Measurements from ENCODE around the gene NUTM2G. TPM values are rescaled to one million over a fixed set of nuclear protein-coding genes. Genes with fewer than 3 reads are reported as not detected.
"Not testable (repeated sequence)": the region's sequence is repeated elsewhere in the genome, so short reads cannot be mapped to it uniquely, and the experiment has no call there.

The NUTM2G gene
- total and polyA plus RNA-seq, 4 donors, result 1.7 to 2.3 TPM; not detected in 2

DNA sequence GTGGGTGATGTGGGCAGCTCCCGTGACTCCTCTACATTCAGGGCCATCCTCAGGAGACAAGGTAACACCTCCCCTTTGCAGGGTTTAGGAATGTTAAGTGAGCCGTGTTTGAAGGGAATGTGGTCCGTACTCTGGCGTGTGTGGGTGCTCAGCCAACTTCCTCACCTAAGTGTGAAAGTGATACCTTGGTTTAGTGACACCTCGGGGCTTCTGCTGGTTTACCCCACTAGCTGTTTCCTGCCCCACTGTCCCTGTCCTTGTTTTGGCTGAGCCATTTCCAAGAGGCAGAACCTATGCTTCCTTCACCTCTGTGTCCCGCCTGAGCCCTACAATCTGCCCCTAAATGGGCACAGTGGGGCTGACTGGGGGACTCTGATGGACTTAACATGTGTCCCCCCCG, 12.3 kb downstream of the NUTM2G start:
- H3K4me1 ChIP-seq (ENCODE audit: control insufficient read depth, insufficient read depth, low read length); H3K27me3 ChIP-seq (ENCODE audit: control insufficient read depth, insufficient read depth, low read length); H3K9me3 ChIP-seq (ENCODE audit: control insufficient read depth, insufficient read depth, low read length); H3K36me3 ChIP-seq (ENCODE audit: control insufficient read depth, insufficient read depth, low read length); DNase-seq (ENCODE audit: low read depth in 4 of 6, low spot score in 6 of 6); H3K4me3 ChIP-seq (ENCODE audit: low read depth, low read length); H3K27ac ChIP-seq (ENCODE audit: low read depth, low read length): not testable (repeated sequence)
- WGBS (ENCODE audit: insufficient coverage), result no CpG with 5 or more reads among the region's 7 CpGs

DNA sequence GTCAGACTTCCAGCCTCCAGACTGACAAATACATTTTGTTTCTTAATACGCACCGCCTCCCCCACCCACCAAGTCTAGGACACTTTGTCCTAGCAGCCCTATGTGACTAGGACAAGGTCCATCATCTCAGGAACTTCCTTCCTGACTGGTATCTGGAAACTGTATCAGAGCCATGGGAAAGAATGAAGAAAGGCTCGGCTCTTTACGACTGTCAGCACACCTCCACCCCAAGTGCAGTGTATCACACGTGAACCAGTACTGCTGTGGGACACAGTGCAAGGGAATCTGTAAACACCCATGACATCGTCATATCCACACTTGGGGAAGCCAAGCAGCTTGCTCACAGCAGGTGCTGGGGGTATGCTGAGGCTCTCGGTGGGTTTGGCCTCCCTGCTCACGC, 13.0 kb downstream of the NUTM2G start:
- H3K36me3 ChIP-seq (ENCODE audit: control insufficient read depth, insufficient read depth, low read length); H3K9me3 ChIP-seq (ENCODE audit: control insufficient read depth, insufficient read depth, low read length); H3K4me1 ChIP-seq (ENCODE audit: control insufficient read depth, insufficient read depth, low read length); DNase-seq (ENCODE audit: low read depth in 4 of 6, low spot score in 6 of 6); H3K4me3 ChIP-seq (ENCODE audit: low read depth, low read length); H3K27me3 ChIP-seq (ENCODE audit: control insufficient read depth, insufficient read depth, low read length); H3K27ac ChIP-seq (ENCODE audit: low read depth, low read length): not testable (repeated sequence)
- no CpG with 5 or more reads among the region's 8 CpGs for WGBS (ENCODE audit: insufficient coverage)

DNA sequence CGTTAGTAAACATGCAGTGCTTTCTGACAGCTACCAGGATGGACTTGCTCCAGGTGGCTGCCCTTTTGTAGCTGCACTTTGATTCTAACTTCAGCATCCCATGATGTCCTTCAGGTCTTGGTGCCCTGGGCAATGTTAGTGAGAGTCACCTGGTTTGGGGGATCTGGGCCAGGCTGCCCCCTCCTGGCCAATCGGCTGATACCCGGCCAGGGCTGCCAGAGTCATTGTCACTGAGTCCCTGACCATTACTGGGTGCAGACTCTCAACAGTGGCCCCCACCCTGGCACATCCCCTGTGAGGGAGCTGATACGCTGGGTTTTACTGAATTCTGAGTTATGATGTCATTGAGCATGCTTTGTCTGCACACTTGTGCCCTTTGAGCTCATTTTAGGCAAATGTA, 13.5 kb downstream of the NUTM2G start:
- not testable (repeated sequence) for DNase-seq (ENCODE audit: low read depth in 4 of 6, low spot score in 6 of 6); H3K27ac ChIP-seq (ENCODE audit: low read depth, low read length); H3K36me3 ChIP-seq (ENCODE audit: control insufficient read depth, insufficient read depth, low read length); H3K4me1 ChIP-seq (ENCODE audit: control insufficient read depth, insufficient read depth, low read length); H3K27me3 ChIP-seq (ENCODE audit: control insufficient read depth, insufficient read depth, low read length); H3K9me3 ChIP-seq (ENCODE audit: control insufficient read depth, insufficient read depth, low read length); H3K4me3 ChIP-seq (ENCODE audit: low read depth, low read length)
- no CpG with 5 or more reads among the region's 4 CpGs for WGBS (ENCODE audit: insufficient coverage)

DNA sequence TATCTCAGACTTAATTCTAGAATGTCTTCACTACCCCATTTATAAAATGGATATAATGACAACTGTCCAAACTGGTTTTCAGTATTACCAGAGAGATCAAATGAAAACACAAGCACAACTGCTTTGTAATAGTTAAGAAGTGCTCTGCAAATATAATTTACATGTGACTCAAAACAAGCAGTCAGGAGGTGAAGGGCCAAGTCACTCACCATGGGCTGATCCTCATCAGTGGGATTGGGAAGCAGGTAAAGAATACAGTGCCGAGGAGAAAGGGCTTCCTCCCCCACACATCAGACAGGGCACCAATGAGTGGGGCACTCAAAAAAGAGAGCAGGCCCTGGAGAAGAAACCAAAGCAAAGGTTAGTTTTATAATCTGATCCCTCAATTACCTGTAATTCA, 20.7 kb downstream of the NUTM2G start:
- H3K4me3 ChIP-seq (ENCODE audit: low read depth, low read length); H3K27ac ChIP-seq (ENCODE audit: low read depth, low read length); H3K9me3 ChIP-seq (ENCODE audit: control insufficient read depth, insufficient read depth, low read length); H3K27me3 ChIP-seq (ENCODE audit: control insufficient read depth, insufficient read depth, low read length); H3K36me3 ChIP-seq (ENCODE audit: control insufficient read depth, insufficient read depth, low read length); DNase-seq (ENCODE audit: low read depth in 4 of 6, low spot score in 6 of 6); H3K4me1 ChIP-seq (ENCODE audit: control insufficient read depth, insufficient read depth, low read length): not testable (repeated sequence)
- WGBS (ENCODE audit: insufficient coverage), result no CpG with 5 or more reads among the region's 1 CpG

DNA sequence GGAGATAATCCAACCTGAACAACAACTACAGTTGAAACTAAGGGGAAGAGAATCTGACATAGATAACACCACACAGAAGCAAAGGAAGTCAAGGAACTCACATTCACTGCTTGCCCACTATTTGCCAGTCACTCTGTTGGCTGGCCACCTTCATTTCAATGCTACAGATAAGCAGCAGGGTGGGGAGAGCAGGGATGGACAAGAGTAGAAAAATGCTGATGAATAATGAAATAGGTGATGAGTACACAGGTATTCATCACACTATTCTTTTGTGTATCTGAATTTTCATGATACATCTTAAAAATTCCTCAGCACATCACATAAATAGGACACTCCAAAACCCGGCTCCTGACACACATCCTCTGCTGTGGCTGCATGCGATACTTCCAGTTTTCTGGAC, 21.9 kb downstream of the NUTM2G start:
- WGBS (ENCODE audit: insufficient coverage), result no CpG with 5 or more reads among the region's 2 CpGs
- not testable (repeated sequence) for H3K4me1 ChIP-seq (ENCODE audit: control insufficient read depth, insufficient read depth, low read length); H3K27me3 ChIP-seq (ENCODE audit: control insufficient read depth, insufficient read depth, low read length); H3K27ac ChIP-seq (ENCODE audit: low read depth, low read length); H3K4me3 ChIP-seq (ENCODE audit: low read depth, low read length); H3K36me3 ChIP-seq (ENCODE audit: control insufficient read depth, insufficient read depth, low read length); DNase-seq (ENCODE audit: low read depth in 4 of 6, low spot score in 6 of 6); H3K9me3 ChIP-seq (ENCODE audit: control insufficient read depth, insufficient read depth, low read length)

DNA sequence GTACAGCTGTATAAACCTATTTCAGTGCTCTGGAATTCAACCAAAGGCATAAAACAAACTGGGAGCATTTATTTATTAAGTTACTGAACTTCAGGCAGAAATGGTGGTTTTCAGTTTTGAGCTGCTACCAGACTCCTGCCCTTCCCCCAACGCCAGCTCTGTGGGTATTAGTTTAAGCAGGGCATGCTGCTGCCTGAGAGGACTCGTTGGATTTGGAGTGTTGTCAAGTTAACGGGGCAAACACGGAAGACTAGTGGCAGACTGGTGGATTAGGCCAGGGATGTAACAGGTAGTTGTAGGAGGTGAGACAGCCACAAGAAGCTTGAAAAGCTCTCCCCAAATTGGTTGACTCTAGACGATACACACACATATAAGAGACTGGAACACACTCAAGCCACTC, 38.9 kb downstream of the NUTM2G start:
- H3K4me1 ChIP-seq (ENCODE audit: control insufficient read depth, insufficient read depth, low read length); H3K36me3 ChIP-seq (ENCODE audit: control insufficient read depth, insufficient read depth, low read length); H3K9me3 ChIP-seq (ENCODE audit: control insufficient read depth, insufficient read depth, low read length); H3K27ac ChIP-seq (ENCODE audit: low read depth, low read length); H3K27me3 ChIP-seq (ENCODE audit: control insufficient read depth, insufficient read depth, low read length); DNase-seq (ENCODE audit: low read depth in 4 of 6, low spot score in 6 of 6); H3K4me3 ChIP-seq (ENCODE audit: low read depth, low read length): not testable (repeated sequence)
- 60% methylated on average over 2 of the region's 5 CpGs for WGBS (ENCODE audit: insufficient coverage)

DNA sequence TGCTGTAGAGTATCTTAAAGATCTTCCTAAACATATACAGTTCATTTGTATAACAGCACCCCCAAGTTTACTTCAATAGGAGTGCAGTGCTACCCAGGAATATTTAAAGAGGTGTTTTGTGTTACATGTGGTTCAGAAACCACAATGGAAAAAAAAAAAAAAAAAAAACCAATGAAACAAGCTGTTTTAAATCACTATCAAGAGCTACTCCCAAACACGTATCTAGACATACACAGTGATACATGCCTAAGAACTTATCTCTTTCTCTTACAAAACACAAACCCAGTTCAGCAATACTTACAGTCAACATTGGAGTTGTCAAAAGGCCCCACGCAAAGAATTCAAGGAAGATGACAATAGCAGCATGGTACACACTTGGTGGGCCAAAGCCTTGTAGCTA, 43.9 kb downstream of the NUTM2G start:
- H3K4me3 ChIP-seq (ENCODE audit: low read depth, low read length); H3K36me3 ChIP-seq (ENCODE audit: control insufficient read depth, insufficient read depth, low read length): not testable (repeated sequence)
- WGBS (ENCODE audit: insufficient coverage), result no CpG with 5 or more reads among the region's 2 CpGs

DNA sequence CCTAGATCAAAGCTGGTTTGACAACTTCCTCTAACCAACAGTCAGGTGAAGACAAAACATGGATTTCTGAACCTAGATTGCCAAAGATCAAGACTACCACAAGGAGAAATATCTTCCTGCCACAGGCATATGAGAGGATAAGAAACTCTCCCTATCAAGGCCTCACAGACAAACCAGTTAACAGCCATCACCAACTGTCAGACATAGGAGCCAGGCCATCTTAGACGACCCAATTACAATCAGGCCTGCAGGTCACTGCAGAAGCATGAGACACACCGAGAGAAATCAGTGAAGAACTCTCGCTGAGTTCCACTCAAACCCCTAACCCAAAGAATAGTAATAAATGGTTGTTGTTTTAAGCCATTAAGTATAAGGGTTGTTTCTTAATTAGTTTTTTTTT, 45.4 kb downstream of the NUTM2G start:
- not testable (repeated sequence) for H3K36me3 ChIP-seq (ENCODE audit: control insufficient read depth, insufficient read depth, low read length); H3K4me3 ChIP-seq (ENCODE audit: low read depth, low read length); H3K27ac ChIP-seq (ENCODE audit: low read depth, low read length); H3K4me1 ChIP-seq (ENCODE audit: control insufficient read depth, insufficient read depth, low read length); H3K9me3 ChIP-seq (ENCODE audit: control insufficient read depth, insufficient read depth, low read length); H3K27me3 ChIP-seq (ENCODE audit: control insufficient read depth, insufficient read depth, low read length); DNase-seq (ENCODE audit: low read depth in 4 of 6, low spot score in 6 of 6)
- no CpG with 5 or more reads among the region's 3 CpGs for WGBS (ENCODE audit: insufficient coverage)

More for the DNA sequence above, 43.9 kb downstream of the NUTM2G start:
- not testable (repeated sequence) for H3K9me3 ChIP-seq (ENCODE audit: control insufficient read depth, insufficient read depth, low read length); DNase-seq (ENCODE audit: low read depth in 4 of 6, low spot score in 6 of 6); H3K27ac ChIP-seq (ENCODE audit: low read depth, low read length); H3K4me1 ChIP-seq (ENCODE audit: control insufficient read depth, insufficient read depth, low read length); H3K27me3 ChIP-seq (ENCODE audit: control insufficient read depth, insufficient read depth, low read length)

DNA sequence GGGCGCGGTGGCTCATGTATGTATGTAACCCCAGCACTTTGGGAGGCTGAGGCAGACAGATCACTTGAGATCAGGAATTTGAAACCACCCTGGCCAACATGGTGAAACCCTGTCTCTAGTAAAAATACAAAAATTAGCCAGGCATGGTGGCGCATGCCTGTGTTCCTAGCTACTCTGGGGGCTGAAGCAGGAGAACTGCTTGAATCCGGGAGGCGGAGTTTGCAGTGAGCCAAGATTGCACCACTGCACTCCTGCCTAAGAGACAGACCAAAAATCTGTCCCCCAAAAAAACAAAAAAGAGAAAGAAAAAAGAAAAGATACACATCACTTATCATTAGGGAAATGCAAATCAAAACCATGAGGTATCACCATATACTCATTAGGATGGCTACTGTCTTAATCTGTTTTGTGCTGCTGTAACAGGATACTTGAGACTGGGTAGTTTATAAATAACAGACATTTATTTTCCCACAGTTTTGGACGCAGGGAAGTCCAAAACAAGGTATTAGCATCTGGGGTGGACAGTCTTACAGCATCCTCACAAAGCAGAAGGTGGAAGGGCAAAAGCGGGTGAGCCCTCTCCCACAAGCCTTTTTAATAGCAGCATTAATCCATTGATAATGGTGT, 55.0 kb downstream of the NUTM2G start:
- DNase-seq (ENCODE audit: low read depth in 4 of 6, low spot score in 6 of 6); H3K36me3 ChIP-seq (ENCODE audit: control insufficient read depth, insufficient read depth, low read length); H3K4me1 ChIP-seq (ENCODE audit: control insufficient read depth, insufficient read depth, low read length); H3K27me3 ChIP-seq (ENCODE audit: control insufficient read depth, insufficient read depth, low read length); H3K27ac ChIP-seq (ENCODE audit: low read depth, low read length); H3K9me3 ChIP-seq (ENCODE audit: control insufficient read depth, insufficient read depth, low read length); H3K4me3 ChIP-seq (ENCODE audit: low read depth, low read length): not testable (repeated sequence)
- WGBS (ENCODE audit: insufficient coverage), result 100% methylated on average over 1 of the region's 7 CpGs

DNA sequence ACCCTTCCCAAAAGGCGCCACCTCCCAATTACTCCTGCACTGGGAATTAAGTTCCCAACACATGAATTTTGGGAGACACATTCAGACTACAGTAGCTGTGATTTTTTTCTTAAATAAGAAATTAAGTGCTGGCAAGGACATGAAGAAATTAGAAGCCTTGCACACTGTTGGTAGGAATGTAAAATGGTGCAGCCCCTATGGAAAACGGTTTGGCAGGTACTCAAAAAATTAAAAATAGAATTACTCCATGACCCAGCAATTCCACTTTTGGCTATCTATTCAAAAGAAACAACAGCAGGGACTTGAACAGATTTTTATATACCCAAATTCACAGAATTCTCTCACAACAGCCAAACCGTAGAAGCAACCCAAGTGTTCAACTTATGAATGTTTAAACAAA, 55.5 kb downstream of the NUTM2G start:
- not testable (repeated sequence) for H3K27ac ChIP-seq (ENCODE audit: low read depth, low read length); H3K36me3 ChIP-seq (ENCODE audit: control insufficient read depth, insufficient read depth, low read length); H3K27me3 ChIP-seq (ENCODE audit: control insufficient read depth, insufficient read depth, low read length); H3K9me3 ChIP-seq (ENCODE audit: control insufficient read depth, insufficient read depth, low read length); H3K4me1 ChIP-seq (ENCODE audit: control insufficient read depth, insufficient read depth, low read length); H3K4me3 ChIP-seq (ENCODE audit: low read depth, low read length)
- WGBS (ENCODE audit: insufficient coverage), result no CpG with 5 or more reads among the region's 3 CpGs
- DNase-seq (ENCODE audit: low read depth in 4 of 6, low spot score in 6 of 6), result peak in 1 of 6 donors; percentile 4
